GM18507 (cell line): Measurements from ENCODE around the gene TTC23.

Experiments used
- DNase-seq: peaks from one replicate; pipeline ENCODE4 v3.0.0; 2011; ENCODE audit warnings: low read depth; ENCODE audit not compliant: insufficient read length; ENCODE audit errors: extremely low spot score
- FAIRE-seq: peaks from 2 replicates; lab custom pipeline; 2011; peaks lifted over from hg19 to GRCh38; lab: Jason Lieb, UNC

The TTC23 gene

DNA sequence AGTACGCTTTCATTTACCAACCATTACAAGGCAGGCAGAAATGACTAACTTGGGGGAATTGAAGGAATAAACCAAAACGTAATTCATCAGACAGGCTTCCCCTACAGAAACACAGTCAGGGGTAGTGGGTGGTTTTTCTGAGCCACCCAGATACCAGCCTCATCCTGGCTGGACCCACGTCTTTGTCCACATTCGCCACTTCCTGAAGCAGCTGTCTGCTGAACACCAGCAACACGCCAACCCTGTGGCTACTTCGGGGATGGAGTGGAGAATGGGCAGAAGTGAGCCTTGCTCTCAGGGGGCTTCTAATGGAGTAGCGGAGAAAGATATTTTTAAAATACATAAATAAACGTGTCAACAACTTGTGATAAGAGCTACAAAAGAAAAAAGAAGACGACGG is 104.4 kb downstream of the TTC23 start:
- DNase-seq: no peak
- FAIRE-seq: no peak

- no peak for DNase-seq
- FAIRE-seq: no peak
Observed at GRCh38 chr15:99143655-99144610, 105.4 kb downstream of the TTC23 start.

- DNase-seq: no peak
- no peak for FAIRE-seq
Observed at GRCh38 chr15:99143242-99143641, 106.1 kb downstream of the TTC23 start.

- DNase-seq (no peak), FAIRE-seq (no peak)
Observed at GRCh38 chr15:99142562-99142961, 106.8 kb downstream of the TTC23 start.

DNA sequence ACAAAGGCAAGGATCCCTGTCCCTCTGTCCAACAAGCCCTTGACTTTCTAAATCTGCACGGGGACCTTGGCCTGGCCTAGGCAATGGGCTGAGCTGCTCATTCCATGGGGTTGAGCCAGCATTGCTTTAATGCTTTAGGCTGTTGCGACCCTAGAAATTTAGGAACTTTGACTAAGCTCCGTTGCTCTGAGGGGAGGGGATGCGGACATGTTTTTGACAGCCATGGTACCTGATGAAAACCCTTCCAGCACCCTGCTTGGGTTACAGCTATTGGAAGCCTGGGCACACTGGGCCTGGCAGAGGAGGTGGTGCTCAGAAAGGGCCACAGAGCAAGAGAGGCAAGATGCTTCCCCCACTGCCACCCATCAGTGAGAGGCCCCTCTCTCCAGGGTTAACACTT is 107.4 kb downstream of the TTC23 start:
- DNase-seq: no peak
- FAIRE-seq: no peak

DNA sequence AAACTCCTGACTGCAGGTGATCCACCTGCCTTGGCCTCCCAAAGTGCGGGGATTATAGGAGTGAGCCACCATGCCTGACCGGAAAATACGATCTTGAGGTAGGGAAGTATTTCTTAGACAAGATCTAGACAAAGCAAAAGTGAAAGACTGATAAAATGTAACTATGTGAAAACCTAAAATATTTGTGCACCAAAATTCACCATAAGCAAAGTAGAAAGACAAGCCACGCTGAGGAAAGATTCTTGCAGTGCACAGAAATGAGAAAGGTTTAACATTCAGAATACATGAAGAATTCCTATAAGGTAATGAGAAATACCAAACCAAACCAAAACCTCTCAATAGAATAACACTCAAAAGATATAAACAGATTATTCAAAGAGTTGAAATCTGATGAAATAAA is 108.8 kb downstream of the TTC23 start:
- no peak for FAIRE-seq

DNA sequence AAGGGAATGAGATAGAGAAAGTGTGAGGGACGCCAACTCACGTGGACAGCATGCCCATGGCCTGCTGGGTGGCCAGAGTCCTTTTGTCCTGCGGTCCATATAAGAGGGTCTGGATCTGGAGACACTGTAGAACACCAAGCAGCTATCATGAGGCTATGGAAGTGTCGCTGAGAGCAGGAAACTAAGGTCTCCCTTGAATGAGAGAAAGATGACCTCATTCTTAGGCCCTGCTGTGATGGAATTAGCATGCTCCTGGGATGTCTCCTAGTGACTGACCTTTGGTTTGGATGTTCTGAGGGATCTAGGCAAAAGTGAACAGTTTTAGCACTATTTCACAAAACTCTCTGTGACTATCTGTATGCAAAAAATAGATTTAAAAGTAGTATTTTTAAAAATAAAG is 110.1 kb downstream of the TTC23 start:
- no peak for FAIRE-seq
- DNase-seq: no peak

More for the DNA sequence above, 108.8 kb downstream of the TTC23 start:
- DNase-seq: no peak

DNA sequence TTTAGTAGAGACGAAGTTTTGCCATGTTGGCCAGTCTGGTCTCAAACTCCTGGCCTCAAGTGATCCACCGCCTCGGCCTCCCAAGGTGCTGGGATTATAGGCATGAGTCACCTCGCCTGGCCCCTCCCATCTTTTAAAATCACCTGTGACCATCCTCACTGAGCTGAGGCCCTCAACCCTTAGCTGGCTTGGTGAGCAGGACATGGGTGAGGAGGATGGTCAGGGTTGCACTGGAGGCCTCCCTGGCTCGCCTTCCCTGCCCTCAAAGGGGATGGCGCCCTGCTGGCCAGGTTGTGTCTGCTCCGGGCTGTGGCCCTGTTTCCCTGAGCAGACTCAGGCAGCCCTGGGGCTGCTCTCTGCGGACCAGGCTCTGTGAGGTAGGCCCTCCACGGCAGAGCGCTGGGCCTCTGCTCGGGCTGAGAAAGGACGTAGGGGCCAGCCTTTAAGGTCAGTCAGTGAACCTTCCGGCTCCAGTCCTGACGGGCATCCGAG is 110.8 kb downstream of the TTC23 start:
- no peak for DNase-seq
- no peak for FAIRE-seq

- FAIRE-seq (no peak), DNase-seq (no peak)
Observed at GRCh38 chr15:99137877-99138276, 111.5 kb downstream of the TTC23 start.

DNA sequence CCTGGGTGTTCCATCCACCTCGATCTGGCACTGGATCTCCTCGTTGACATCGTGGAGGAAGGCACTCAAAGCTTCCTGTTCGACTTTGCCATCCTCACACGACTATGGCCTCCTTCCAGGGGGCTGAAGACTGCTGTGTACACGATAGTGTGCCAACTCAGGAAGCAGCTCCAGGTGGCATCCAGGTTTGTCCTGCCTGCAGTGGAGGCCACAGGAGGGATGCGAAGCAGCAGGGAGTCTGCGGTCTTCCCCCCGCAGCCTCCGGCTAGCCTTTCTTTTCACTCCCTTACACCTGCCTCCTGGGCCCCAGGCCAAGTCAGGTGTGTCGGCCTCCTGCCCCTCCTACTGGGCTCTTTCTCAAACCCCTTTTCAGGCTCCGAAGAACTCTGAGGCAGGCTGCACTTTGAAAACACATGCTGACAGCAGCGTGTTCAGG is 112.3 kb downstream of the TTC23 start:
- no peak for DNase-seq
- FAIRE-seq: no peak

DNA sequence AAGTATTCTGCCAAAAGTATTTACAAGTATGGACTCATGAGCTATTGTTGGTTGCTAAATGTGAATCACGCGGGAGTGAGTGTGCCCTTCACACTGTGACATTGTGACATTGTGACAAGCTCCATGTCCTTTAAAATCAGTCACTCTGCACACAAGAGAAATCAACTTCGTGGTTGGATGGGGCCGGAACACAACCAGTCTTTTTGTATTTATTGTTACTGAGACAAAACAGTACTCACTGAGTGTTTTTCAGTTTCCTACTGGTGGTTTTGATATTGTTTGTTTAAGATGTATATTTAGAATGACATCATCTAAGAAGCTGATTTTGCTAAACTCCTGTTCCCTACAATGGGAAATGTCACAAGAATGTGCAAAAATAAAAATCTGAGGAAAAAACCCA is 114.2 kb downstream of the TTC23 start:
- DNase-seq: no peak
- FAIRE-seq: no peak

DNA sequence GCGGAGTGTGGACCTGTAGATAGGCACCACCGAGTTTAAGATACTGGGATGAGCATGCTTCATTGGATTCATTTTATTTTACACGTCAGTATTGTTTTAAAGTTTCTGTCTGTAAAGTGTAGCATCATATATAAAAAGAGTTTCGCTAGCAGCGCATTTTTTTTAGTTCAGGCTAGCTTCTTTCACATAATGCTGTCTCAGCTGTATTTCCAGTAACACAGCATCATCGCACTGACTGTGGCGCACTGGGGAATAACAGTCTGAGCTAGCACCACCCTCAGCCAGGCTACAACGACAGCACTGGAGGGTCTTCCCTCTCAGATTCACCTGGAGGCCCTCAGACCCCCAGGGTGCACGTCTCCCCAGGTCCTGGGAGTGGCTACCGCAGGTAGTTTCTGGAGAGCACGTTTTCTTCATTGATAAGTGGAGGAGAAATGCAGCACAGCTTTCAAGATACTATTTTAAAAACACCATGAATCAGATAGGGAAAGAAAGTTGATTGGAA is 115.0 kb downstream of the TTC23 start:
- DNase-seq (no peak), FAIRE-seq (no peak)

DNA sequence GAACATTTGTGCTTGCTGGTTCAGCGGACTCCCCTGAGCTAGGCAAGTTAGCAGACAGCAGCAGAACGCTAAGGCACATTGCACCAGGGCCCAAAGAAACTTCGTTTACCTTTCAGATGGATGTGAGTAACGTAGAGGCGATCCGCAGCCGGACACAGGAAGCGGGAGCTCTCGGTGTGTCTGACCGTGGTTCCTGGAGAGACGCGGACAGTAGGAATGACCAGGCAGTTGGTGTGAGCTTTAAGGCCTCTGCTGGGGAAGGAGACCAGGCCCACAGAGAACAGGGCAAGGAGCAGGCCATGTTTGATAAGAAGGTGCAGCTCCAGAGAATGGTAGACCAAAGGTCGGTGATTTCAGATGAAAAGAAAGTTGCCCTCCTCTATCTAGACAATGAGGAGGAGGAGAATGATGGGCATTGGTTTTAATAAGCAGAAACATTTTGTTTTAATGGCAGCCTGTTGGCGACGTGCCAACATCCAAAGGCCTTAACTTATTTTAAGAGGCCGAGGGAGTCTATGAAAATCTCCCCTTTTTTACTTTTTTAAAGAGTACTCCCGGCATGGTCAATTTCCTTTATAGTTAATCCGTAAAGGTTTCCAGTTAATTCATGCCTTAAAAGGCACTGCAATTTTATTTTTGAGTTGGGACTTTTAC is 116.6 kb downstream of the TTC23 start:
- DNase-seq (no peak), FAIRE-seq (no peak)

- DNase-seq (no peak), FAIRE-seq (no peak)
Observed at GRCh38 chr15:99132122-99132521, 117.3 kb downstream of the TTC23 start.

DNA sequence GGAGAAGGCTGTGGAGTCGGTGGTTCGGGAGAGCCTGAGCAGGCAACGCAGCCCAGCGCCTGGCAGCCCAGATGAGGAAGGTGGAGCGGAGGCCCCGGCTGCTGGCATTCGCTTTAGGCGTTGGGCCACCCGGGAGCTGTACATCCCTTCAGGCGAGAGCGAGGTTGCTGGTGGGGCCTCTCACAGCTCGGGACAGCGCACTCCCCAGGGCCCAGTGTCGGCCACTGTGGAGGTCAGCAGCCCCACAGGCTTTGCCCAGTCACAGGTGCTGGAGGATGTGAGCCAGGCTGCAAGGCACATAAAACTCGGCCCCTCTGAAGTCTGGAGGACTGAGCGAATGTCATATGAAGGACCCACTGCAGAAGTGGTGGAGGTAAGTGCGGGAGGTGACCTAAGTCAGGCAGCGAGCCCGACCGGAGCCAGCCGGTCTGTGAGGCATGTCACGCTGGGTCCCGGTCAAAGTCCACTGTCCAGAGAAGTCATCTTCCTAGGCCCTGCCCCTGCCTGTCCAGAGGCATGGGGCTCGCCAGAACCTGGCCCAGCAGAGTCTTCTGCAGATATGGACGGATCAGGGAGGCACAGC is 117.8 kb downstream of the TTC23 start:
- FAIRE-seq (no peak), DNase-seq (no peak)

GRCh38 chr15:99130765-99131440 is 118.5 kb downstream of the TTC23 start:
- FAIRE-seq: no peak
- no peak for DNase-seq

GRCh38 chr15:99130314-99130713 is 119.1 kb downstream of the TTC23 start:
- DNase-seq (no peak), FAIRE-seq (no peak)

DNA sequence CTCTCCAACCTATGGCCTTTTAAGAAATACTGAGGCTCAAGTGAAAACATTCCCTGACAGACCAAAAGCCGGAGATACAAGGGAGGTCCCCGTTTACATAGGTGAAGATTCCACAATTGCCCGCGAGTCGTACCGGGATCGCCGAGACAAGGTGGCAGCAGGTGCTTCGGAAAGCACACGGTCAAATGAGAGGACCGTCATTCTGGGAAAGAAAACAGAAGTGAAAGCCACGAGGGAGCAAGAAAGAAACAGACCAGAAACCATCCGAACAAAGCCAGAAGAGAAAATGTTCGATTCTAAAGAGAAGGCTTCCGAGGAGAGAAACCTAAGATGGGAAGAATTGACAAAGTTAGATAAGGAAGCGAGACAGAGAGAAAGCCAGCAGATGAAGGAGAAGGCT is 119.7 kb downstream of the TTC23 start:
- DNase-seq: no peak
- FAIRE-seq: no peak

DNA sequence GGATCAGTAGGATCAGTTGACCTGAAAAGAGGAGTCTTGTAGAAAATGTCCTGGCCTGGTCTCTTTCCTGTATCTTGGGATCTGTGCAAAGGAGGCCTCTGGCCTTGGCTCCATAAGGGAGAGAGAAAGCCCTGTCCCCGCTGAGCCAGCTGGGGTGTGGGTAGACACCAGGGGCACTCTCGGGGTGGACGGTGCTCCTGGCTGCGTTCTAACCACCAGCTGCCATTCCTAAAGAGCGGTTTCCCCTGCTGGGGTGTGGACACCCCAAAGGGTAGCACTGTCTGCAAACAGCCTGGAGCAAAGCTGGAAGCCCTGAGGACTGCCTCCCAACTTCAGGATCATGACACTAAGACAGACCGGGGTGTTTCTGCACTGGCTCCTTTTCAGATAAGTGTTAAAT is 121.0 kb downstream of the TTC23 start:
- DNase-seq (no peak), FAIRE-seq (no peak)

DNA sequence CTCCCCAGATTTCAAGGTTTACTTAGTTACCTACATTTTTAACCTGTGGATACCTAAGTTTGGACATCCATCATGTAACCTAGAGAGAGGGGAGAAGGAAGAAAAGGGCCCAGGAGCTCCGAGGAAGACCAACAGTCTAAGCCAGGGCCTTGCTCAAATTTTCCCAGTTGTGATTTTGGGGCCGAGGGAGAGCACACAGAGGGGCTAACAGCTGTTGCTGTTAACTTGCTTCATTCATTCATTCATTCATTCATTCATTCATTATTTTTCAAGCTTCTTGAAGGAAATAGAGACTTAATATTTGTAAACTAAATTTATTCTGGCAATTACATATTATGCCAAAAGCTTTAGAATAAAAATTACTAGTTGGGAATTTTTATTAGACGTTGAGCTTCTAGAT is 121.6 kb downstream of the TTC23 start:
- DNase-seq (no peak), FAIRE-seq (no peak)
